CMK (cell line): ENCODE measurements around the gene CD3D.

ENCODE experiments used
- DNase-seq: peaks from one replicate; pipeline ENCODE4 v3.0.0-alpha.2; 2010; ENCODE audit warnings: low read depth

Gene CD3D

GRCh38 chr11:118301600-118302195 lies 40.8 kb downstream of the CD3D start:
- no peak for DNase-seq

GRCh38 chr11:118295815-118296454 lies 46.6 kb downstream of the CD3D start:
- DNase-seq, result no peak

GRCh38 chr11:118295199-118295598 lies 47.3 kb downstream of the CD3D start:
- DNase-seq, result no peak

- DNase-seq, result no peak
Observed at GRCh38 chr11:118294053-118294452, 48.5 kb downstream of the CD3D start.

- DNase-seq, result no peak
Observed at GRCh38 chr11:118291477-118292135, 50.9 kb downstream of the CD3D start.

- DNase-seq, result no peak
Observed at GRCh38 chr11:118290923-118291322, 51.6 kb downstream of the CD3D start.

GRCh38 chr11:118289401-118289800 lies 53.1 kb downstream of the CD3D start:
- DNase-seq, result no peak
